Thyroid gland (tissue), 4 donors: ENCODE measurements around the gene ACY1. TPM values are rescaled to one million over a fixed set of nuclear protein-coding genes. Genes with fewer than 3 reads are reported as not detected.

Experiments
- DNase-seq, 2 donors: peaks; one replicate each; pipeline ENCODE4 v3.0.0-alpha.2; 2019
- H3K27ac ChIP-seq, 3 donors: fragments of 200-600 bp; sonication (generic); 1 replicate in 2 of 3; 2 replicates in 1 of 3; pipeline ENCODE4 v1.5.1; 2016 to 2019; ENCODE audit warnings: mild to moderate bottlenecking in 1 of 3, moderate library complexity in 1 of 3
- H3K27me3 ChIP-seq: fragments of 200-600 bp; sonication (generic); one replicate; pipeline ENCODE4 v1.5.1; 2019
- H3K36me3 ChIP-seq, 2 donors: fragments of 200-600 bp; sonication (generic); one replicate each; pipeline ENCODE4 v1.5.1; 2016 to 2019
- H3K4me1 ChIP-seq, 2 donors: fragments of 200-600 bp; sonication (generic); one replicate each; pipeline ENCODE4 v1.5.1; 2017 to 2019
- H3K4me3 ChIP-seq, 3 donors: fragments of 200-600 bp; sonication (generic); replicated peaks in 1 of 3; 1 replicate in 2 of 3; 2 replicates in 1 of 3; pipeline ENCODE4 v1.5.1; 2016; ENCODE audit warnings: mild to moderate bottlenecking in 1 of 3
- H3K9me3 ChIP-seq: fragments of 200-600 bp; sonication (generic); one replicate; pipeline ENCODE4 v1.5.1; 2017
- CTCF ChIP-seq, 6 experiments: fragments of 200-600 bp in 3 of 6; fragments of 450-650 bp in 3 of 6; sonication (generic) in 3 of 6; IDR thresholded peaks; one replicate each; pipeline ENCODE4 v1.5.1; 2016 to 2019; ENCODE audit warnings: antibody characterized with exemption in 6 of 6, mild to moderate bottlenecking in 2 of 6, inconsistent platforms in 1 of 6, moderate library complexity in 1 of 6
- POLR2A ChIP-seq, 2 donors: fragments of 450-650 bp; IDR thresholded peaks; one replicate each; pipeline ENCODE4 v1.6.1; 2017; ENCODE audit warnings: antibody characterized with exemption in 2 of 2, mild to moderate bottlenecking in 2 of 2, moderate library complexity in 1 of 2
- whole genome bisulfite sequencing, 2 donors: methylation state at CpG; one replicate each; pipeline ENCODE4 v1.1.5; 2017; 5-methylcytosine and 5-hydroxymethylcytosine counted together
- intact Hi-C: fragments of 100-400 bp; cut with DNase I; formaldehyde crosslinking; loops from one replicate; pipeline ENCODE4 v1.15.1; 2023
- total RNA-seq, 4 donors: library from RNA; depleted of rRNA; stranded (reverse); fragments of >200 nt; gene quantifications; one replicate each; pipeline ENCODE4 v1.2.3, GENCODE V29; 2016

ACY1 gene
- total RNA-seq, 4 donors from 2014 or later, result 34.9 to 98.8 (median 77.6) TPM

GRCh38 chr3:51937014-51937413, 46.3 kb upstream of the ACY1 start:
- Histone ChIP-seq H3K4me3 (no peak overlapping the region), H3K27ac (no peak overlapping the region), H3K36me3 (peaks cover 41 to 44% of the 10 kb centered on the region in 2 donors), H3K27me3 (no peaks in the 10 kb centered on the region), H3K4me1 (peaks cover 9 to 11% of the 10 kb centered on the region in 2 donors), H3K9me3 (no peaks in the 10 kb centered on the region)
- TF ChIP-seq CTCF (IDR thresholded peaks at IDR 0.05) (no peak), POLR2A (IDR thresholded peaks at IDR 0.05) (no peak)
- WGBS, 2 donors, result 75 to 77% methylated on average over 9 of the region's 9 CpGs
- intact Hi-C loops, result no loop called here
- no peak for DNase-seq

- Histone ChIP-seq H3K27ac (no peak overlapping the region), H3K4me3 (no peak overlapping the region), H3K9me3 (no peaks in the 10 kb centered on the region), H3K4me1 (peaks cover 16 to 17% of the 10 kb centered on the region in 2 donors), H3K36me3 (peaks cover 39 to 41% of the 10 kb centered on the region in 2 donors), H3K27me3 (no peaks in the 10 kb centered on the region)
- intact Hi-C loops, result no loop called here
- 93 to 94% methylated on average over 10 to 13 of the region's 13 CpGs for WGBS, 2 donors
- no peak for TF ChIP-seq POLR2A (IDR thresholded peaks at IDR 0.05)
- TF ChIP-seq CTCF (IDR thresholded peaks at IDR 0.05), result no peak
- DNase-seq, result no peak
Measured at GRCh38 chr3:51937611-51938450, 45.5 kb upstream of the ACY1 start.

DNA sequence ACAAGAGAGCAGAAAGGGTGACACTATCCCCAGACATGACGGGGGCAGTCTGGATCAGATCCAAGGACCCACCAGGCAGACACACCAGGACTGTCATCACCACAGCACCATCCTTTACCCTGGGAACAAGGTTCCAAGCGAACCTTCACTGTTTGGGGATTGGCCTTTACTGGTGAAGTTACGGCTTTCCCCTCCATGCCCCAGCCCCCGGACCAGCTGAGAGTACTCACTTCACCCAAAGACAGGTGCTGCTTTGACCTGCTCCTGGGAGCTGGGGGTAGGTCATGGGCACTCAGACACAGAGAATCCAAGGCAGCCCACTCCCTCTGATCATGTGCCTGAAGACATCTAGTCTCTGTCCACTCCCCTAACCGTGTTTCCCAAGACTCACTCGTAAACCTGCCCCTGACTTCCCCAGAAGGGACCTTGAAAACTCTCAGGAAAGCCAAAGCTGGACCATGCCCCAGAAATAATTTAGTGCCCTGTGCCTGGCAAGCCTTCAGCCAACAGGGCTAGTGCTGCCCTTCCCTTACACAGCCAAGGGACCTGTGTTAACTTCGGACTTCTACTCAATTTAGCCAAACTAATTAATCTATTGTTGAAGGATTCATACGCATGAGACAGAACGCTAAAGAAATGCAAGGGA, 44.4 kb upstream of the ACY1 start:
- DNase-seq, result no peak
- peaks cover 34 to 35% of the 10 kb centered on the region in 2 donors for H3K36me3 ChIP-seq
- no peaks in the 10 kb centered on the region for H3K27me3 ChIP-seq
- H3K27ac ChIP-seq, result no peak overlapping the region
- intact Hi-C loops, result no loop called here
- no peaks in the 10 kb centered on the region for H3K9me3 ChIP-seq
- 90% methylated on average over 9 of the region's 9 CpGs for WGBS, 2 donors
- no peak for TF ChIP-seq CTCF (IDR thresholded peaks at IDR 0.05)
- TF ChIP-seq POLR2A (IDR thresholded peaks at IDR 0.05), result no peak
- H3K4me1 ChIP-seq, result peaks cover 23 to 24% of the 10 kb centered on the region in 2 donors
- H3K4me3 ChIP-seq, result no peak overlapping the region

DNA sequence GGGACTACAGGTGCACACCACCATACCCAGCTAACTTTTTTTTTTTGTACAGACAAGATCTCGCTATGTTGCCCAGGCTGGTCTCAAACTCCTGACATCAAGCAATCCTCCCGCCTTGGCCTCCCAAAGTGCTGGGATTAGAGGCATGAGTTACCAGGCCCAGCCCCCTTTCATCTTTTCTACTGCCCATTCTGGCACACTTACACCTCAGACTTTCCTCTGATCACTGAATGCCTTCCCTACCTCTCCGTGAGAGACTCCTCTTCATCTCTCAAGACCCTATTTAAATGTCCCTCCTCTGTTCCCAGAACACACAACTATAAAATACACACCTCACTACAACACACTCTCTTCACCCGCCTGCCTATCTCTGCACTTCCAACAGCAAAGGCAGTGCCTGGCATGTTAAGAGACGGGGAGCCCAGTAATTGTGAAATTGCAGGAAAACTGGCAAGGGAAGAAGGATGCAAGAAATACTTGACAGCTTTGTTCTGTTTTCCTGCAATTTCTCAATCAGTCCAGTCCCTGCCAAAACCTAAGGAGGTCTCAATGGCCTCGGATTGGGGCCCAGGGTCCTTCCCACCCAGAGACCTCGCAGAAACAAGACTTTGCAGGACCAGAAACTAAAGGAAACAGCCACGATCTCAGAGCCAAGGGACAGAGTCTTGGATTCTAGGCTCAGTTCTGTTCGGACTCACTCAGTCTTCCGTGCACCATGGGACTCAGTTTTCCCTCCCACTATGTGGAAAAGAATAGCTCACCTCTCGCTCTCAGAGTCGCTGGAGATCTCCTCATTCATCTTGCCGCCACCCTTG, 42.5 kb upstream of the ACY1 start:
- DNase-seq, result no peak
- H3K36me3 ChIP-seq, result peaks cover 16 to 18% of the 10 kb centered on the region in 2 donors
- intact Hi-C loops, result loop anchor here (5.0 kb wide), 2 partner anchors 36 to 116 kb away; partner anchors contain the start of genes ABHD14A and DUSP7

More for the DNA sequence above, 42.5 kb upstream of the ACY1 start:
- Histone ChIP-seq H3K4me1 (peaks cover 23 to 24% of the 10 kb centered on the region in 2 donors), H3K4me3 (peak overlapping the region; percentile 32 to 51 (median 39)), H3K27ac (no peak overlapping the region), H3K27me3 (no peaks in the 10 kb centered on the region), H3K9me3 (no peaks in the 10 kb centered on the region)
- WGBS, 2 donors, result 39 to 43% methylated on average over 13 of the region's 13 CpGs
- TF ChIP-seq CTCF (IDR thresholded peaks at IDR 0.05) (no peak), POLR2A (IDR thresholded peaks at IDR 0.05) (no peak)
